ENCODE measurements around the gene PER3.
"Not testable (repeated sequence)": the region's sequence is repeated elsewhere in the genome, so short reads cannot be mapped to it uniquely, and the experiment has no call there.

Gene PER3

DNA sequence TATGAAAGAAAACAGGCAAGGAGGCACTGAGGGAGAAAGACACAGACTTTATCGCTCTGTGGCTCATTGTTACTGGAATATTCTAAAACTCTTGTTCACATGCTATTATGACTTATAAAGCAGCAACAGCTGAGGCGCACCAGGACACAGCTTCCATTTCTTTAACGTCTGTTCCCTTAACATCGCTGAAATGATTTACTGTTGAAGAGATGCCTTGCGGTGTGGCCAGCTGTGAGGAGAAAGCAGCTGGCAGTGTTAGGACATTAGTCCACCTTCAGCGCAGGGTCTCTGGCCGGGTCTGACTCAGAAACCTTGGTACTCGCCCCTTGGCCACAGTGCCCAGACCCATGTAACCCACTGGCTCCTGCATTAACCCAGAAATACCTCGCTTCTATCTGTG, 3.1 kb upstream of the PER3 start:
- no peak for DNase-seq

DNA sequence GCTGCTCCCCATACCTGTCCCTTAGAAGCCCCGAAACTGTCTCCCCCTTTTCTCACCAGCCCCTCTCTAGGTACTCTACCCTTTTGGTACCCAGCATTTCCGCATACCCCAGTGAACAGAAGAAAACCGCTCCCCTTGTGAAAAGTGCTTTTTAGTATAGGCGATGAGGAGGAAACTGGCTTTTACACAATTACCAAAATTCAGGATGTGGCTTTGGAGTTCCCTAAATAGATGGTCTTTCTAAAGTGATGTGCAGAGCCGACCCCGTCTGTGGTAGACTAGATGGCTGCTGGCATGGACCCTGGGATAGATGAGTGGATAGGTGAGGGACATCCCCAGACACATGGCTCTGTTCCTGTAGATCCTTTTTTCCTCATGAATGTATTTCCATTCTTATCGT, 2.6 kb upstream of the PER3 start:
- DNase-seq, result no peak

DNA sequence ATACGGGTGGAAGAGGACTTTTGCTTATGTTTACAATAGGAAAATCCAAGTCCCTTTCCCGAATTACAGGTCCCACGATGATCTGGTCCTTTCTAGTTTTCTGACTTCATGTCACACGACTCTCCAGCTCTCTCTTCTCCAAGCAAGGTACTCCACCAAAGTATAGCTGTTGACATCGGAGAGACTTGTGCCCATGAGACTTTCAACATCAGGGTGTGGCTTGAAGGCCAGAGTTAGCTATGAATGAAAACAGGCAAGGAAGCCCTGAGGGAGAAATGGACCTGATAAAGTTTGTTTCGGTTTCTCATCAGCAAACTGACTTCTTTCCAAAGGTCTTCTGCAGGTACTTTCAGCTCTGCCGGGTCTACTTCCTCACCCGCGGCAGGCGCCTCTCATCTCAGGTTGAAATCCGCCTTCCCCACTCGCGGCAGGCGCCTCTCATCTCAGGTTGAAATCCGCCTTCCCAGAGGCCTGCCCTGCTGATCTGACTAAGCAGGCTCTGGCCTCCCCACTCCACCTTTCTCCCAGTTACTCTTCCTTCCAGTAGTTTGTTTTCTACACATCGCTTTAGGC, 2.1 kb upstream of the PER3 start:
- no peak for DNase-seq

DNA sequence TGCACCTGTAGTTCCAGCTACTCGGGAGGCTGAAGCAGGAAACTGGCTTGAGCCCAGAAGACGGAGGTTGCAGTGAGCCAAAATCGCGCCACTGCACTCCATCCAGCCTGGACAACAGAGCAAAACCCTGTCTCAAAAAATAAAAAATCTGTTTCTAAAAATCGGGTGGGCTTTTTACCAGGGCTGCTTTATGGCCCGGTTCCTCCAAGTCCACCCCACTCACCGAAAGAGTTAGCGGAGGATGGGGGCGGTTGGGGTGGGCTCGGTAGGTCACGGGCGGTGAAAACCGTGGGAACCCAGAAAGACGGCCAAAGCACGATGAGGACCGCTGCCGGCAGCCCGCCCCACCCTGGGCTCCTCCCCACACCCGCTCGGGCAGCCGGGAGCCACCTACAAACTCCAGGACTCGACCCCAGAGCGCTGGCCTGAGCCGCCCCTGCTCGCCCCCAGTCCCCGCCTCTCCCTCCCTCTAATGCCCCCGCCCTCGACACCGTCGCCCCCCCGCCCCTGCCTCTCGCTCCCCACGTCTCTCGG, 846 bp upstream of the PER3 start:
- peak; percentile 56 for DNase-seq

DNA sequence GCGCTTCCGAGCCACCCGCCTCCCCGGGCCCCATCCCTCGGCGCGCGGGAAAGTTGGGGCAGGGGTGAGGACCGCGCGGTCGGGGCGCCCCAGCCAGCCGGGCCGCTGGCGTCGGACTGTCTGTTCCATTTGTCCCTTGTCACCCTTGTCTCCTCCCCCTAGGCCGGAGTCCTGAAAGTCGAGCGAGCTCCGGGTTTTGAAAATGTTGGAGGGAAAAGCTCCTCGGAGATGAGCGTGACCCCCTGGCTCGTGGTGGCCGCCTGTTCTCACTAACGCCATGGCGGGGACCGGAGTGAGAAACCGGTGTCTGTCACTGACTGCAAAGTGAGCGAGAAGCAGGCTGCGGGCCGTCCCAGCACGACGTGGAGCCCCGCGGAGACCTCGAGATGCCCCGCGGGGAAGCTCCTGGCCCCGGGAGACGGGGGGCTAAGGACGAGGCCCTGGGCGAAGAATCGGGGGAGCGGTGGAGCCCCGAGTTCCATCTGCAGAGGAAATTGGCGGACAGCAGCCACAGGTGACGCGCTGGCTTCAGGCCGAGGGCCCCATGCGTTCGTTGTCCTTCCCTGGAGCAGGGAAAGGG, 491 bp downstream of the PER3 start:
- DNase-seq, result no peak

DNA sequence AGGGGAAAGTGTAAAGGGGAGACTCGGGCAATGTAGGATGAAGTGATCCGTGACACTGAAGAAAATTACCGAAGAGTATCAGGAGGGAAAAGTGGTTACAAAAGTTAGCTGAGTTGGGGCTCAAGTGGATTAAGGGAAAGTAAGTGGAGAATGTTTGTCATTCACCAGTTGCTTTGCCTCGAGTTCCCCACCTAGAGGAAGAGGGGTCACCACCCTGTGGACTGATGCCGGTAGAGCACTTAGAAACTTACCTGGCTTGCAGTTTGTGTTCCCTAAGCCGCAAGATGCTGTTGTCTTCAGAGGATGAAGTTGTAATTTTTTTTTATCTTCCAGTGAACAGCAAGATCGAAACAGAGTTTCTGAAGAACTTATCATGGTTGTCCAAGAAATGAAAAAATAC, 1.0 kb downstream of the PER3 start:
- DNase-seq, result no peak

DNA sequence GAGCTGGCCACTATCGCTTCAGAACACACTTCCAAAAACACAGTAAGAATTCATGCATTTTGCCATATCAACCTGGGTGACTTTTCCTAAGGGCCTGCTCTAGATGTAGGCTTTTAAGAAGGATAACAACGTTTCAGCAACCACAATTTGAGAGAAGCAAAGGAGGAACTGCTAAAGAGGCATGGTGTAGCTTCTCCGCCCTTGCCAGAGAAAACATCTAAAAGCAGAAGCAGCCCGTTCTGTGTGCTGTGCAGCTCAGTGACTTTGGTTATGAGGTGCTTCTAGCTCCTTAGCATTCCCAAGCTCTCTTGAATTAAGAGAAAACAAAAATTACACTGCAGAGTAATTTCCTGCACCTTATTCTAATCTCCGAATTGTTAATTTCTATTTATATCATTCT, 2.7 kb downstream of the PER3 start:
- no peak for DNase-seq

DNA sequence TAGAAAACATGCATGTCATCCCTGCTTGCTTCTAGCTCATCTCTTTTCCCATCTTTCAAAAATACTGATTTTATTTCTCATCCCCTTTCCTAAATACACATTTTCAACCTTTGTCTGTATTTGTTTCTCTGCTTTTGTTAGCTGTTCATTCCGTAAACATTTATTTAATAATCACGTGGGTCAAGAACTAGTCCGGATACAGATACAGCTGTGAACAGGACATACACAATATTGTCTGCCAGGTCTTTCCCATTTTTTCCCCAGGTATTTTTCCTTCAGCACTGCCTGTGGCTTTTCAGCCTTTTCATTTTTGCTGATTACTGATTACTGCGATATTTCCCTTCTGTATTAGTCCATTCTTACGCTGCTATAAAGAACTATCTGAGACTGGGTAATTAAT, 5.7 kb downstream of the PER3 start:
- no peak for DNase-seq

DNA sequence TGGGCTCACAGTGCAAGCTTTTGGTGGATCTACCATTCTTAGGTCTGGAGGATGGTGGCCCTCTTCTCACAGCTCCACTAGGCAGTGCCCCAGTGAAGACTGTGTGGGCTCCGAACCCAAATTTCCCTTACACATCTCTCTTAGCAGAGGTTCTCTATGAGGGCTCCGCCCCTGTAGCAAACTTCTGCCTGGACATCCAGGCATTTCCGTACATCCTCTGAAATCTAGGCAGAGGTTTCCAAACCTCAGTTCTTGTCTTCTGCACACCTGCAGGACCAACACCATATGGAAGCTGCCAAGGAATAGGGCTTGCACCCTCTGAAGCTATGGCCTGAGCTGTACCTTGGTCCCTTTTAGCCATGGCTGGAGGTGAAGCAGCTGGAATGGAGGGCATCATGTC, 6.9 kb downstream of the PER3 start:
- not testable (repeated sequence) for DNase-seq

DNA sequence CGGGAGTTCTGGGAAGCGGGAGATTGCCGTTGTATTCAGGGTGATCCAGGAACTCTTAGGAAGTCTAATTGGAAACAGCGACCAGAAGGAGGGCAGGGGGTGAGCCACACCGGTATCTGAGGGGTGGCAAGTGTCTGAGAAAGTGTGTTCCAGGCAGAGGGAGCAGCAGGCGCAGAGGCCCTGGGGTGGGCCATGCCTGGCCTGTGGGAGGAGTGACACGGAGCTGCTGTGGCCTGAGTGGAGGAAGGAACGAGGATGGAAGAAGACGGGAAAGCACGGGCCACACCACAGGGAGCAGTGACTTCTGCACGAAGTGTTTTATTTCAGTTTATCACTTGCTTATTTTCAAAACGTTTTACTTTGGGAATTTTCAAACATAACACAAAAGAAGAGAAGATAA, 11.3 kb downstream of the PER3 start:
- no peak for DNase-seq

DNA sequence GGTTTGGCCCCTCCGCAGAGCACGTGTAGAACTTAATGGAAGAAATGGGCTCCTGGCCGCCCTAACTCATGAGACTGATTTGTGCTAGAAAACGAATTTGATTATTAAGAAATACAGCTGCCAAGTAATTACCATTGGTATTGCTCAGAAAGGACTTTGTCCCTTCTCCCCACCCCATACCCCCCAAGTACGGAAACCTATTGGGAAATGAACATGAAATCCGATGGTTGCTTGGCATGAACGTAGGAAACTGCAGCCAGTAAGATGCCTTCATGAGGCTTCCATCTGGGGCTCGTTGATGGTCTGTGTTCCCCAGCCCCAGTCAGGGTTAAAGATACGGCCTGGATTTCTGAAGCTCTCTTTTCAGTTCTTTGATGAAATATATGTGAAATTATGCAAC, 21.4 kb downstream of the PER3 start:
- no peak for DNase-seq

DNA sequence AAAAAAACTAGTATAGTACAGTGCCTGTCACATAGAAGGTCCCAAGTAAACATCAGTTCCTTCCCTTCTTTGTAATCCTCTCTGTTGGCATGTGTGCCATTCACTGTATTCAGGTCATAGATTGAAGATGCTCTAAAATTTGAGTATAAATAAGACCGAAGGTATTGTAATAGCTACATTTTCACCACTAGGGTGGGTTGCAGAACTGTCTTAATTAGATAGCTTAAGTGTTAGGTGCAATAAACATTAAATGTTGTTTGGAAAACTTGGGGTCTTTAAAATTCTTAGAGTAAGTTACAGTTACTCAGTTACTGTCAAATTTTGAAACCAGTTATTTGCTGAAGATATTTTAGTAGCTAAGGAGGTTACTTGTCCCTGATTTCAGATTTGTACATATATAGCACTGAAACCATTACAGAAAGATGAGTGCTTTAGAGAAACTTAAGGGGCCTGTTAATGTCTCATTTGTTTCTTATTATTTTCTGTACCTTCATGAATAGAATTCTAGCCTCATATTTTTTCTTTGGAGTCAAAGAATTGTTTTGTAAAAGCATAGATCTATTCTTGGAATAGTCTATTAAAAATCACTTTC, 24.3 kb downstream of the PER3 start:
- no peak for DNase-seq

DNA sequence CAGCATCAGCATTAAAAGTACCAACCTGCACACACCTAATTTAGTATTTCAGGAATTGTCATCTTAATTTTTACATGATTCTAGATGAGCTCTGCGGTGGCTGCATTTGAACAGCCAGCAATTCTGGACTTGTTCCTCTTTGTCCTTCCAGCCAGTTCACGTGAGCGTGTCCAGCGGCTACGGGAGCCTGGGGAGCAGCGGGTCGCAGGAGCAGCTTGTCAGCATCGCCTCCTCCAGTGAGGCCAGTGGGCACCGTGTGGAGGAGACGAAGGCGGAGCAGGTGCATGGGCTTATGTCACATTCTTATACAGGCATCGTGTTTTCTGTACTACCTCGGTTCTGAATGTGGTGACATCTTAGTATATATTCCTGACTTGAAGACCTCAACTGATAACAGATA, 25.7 kb downstream of the PER3 start:
- DNase-seq, result no peak

DNA sequence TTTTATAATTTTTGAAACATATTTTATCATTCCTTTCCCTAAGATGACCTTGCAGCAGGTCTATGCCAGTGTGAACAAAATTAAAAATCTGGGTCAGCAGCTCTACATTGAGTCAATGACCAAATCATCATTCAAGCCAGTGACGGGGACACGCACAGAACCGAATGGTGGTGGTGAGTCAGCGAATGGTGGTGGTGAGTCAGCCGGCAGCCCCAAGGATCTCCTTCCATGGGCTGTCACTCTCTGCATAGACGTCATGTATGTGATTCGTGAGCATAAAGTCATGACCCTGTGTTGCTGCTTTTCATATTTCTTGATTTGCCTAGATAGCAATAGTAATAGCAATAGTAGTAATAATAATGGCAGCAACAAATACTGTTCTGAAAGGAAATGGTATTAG, 26.3 kb downstream of the PER3 start:
- DNase-seq, result no peak

DNA sequence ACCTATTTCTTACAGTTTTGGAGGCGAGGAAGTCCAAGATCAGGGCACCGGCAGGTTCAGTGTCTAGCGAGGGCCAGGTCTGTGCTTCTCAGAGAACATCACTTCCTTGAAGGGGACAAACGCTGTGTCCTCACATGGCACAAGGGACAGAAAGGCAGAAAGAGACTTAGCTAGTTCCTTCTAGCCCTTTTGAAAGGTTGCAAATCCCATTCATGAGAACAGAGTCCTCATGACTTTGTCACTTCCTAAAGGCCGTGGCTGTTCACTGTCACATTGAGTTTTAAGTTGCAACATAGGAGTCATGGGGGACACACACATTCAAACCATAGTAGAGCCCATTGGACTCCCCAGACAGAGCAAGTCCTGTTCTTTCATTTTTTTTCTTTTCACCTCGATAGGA, 27.4 kb downstream of the PER3 start:
- DNase-seq, result no peak

DNA sequence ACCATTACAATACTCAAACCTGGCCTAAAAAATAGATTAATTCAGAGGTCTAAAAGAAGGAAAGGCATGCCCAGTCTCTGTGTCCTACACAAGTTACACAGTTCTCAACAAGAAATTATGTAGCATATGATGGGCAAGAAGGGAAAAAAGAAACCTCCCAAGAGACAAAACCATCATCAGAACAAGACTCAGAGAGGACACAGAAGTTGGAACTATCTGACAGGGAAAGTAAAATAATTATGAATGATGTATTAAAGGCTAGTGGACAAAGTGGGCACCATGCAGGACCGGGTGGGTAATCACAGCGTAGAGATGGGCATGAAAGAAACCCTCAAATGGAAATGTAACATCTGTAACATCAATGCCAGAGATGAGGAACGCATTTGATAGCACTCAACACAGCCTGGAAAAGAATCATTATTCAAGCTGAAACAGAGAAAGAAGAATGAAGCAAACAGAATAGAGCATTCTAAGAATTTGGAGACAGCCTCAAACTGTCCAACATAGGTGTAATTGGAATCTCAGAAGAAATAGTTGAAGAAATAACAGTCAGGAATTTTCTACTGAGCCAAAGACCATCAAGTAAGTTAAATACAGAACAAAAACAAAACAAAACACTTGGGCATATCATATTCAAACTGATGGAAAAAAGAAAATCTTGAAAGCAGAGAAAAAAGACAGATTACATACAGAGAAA, 29.7 kb downstream of the PER3 start:
- DNase-seq, result no peak

DNA sequence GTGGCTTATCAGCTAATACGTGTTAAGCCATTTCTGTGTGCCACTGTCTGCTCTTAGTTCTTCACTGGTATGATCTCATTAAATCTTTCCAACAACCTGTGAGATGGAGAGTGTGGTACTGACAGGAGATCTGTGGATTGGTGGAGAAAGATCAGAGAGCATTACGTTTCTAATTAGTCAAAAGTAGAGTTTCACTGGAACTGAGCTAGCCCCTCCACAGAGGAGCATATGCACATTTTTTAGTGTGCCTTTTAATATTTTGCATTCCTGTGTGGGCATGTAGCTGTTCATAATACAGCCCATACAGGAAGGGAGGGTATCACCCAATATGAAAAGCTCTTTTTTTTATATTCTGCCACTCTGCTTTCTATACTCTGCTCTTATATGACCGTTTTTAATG, 37.2 kb downstream of the PER3 start:
- DNase-seq, result no peak

DNA sequence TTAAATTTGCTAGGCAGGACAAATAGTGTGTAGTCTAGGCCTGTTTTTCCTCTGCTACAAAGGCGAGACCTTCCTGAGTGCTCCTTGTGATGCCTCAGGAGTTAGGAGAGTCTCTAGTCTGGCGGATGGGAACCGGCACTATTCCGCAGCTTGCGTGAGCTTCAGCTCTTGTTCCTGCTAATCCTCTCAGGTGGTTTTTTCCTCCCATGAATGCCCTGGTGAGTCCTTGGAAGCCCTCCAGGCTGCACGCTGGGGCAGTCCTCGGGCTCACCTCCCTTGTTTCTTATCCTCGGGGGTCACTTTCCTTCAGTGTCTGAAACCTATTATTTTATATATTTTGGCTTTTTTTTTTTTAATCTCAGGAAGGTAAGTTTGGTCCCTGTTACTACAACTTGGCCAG, 40.6 kb downstream of the PER3 start:
- DNase-seq, result no peak

DNA sequence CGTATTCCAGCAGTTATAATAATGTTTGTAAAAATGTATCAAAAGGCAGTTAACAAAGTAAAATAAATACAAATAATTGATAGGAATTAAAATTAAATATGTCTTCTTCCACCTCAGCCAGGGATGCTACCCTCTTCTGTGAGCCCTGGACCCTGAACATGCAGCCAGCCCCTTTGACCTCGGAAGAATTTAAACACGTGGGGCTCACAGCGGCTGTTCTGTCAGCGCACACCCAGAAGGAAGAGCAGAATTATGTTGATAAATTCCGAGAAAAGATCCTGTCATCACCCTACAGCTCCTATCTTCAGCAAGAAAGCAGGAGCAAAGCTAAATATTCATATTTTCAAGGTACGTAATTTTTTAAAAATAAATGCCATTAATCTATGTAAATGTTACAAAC, 42.3 kb downstream of the PER3 start:
- DNase-seq, result no peak

DNA sequence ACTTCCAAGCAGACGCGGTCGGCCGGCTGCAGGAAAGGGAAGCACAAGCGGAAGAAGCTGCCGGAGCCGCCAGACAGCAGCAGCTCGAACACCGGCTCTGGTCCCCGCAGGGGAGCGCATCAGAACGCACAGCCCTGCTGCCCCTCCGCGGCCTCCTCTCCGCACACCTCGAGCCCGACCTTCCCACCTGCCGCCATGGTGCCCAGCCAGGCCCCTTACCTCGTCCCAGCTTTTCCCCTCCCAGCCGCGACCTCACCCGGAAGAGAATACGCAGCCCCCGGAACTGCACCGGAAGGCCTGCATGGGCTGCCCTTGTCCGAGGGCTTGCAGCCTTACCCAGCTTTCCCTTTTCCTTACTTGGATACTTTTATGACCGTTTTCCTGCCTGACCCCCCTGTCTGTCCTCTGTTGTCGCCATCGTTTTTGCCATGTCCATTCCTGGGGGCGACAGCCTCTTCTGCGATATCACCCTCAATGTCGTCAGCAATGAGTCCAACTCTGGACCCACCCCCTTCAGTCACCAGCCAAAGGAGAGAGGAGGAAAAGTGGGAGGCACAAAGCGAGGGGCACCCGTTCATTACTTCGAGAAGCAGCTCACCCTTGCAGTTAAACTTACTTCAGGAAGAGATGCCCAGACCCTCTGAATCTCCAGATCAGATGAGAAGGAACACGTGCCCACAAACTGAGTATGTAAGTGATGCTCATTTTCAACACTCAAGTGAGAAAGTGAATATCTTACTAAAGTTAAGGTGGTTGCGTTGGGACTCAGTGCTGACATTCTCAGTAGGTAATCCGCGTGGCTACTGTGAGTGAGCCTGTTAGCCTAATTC, 43.2 kb downstream of the PER3 start:
- DNase-seq, result no peak

DNA sequence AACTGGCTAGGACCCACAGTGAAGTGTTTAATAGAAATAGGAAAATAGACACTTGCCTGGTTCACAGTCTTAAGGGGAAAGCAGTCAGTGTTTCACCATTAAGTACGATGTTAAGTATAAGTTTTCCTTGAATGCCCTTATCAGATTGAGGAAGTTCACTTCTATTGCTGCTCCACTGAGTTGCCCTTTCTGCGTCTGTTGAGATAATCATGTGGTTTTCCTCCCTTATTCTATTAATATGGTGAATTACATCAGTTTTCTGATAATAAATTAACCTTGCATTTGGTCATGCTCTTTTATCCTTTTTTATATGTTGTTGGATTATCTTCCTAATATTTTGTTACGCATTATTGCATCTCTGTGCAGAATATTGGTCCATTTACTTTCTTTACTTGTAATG, 47.4 kb downstream of the PER3 start:
- no peak for DNase-seq

DNA sequence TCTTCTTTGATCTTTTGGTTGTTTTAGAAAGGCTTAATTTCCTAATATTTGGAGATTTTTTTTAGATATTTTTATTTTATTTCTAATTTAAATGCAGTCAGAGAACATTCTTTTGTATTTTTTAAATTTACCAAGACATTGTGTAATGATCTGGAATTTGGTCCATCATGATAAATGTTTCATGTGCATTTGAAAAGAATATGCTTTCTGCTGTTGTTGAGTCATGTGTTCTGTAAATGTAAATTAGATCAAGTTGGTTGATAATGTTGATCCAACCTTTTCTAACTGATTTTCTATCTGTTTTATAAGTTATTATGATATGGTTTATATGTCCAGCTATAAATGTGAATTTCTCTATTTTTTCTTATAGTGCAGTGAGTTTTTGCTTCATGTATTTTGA, 48.9 kb downstream of the PER3 start:
- no peak for DNase-seq

DNA sequence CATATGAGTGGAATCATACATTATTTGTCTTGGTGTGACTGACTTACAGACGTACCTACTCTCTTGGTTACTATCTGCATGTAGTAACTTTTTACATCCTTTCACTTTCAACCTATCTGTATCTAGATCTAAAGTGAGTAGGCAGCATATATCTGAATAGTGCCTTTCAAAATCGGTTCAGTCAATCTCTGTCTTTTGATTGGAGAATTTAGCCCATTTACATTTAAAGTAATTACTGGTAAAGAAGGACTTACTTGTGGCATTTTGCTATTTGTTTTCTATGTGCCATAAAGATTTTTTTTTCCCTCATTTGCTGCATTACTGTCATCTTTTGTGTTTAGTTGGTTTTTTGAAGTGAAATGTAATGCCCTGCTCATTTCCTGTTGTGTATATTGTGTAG, 54.6 kb downstream of the PER3 start:
- DNase-seq, result no peak
